GM21786 (cell line): ENCODE results near the gene PCLO.
"Not testable (repeated sequence)": the region's sequence is repeated elsewhere in the genome, so short reads cannot be mapped to it uniquely, and the experiment has no call there.

Source experiments
- ATAC-seq: cut with Tn5 transposase; IDR thresholded peaks from one replicate; pipeline ENCODE4 v1.9.1; 2021; ENCODE audit not compliant: unreplicated experiment

Gene PCLO

GRCh38 chr7:83130623-83131545, 31.8 kb downstream of the PCLO start:
- no peak for ATAC-seq

GRCh38 chr7:83130191-83130590, 32.5 kb downstream of the PCLO start:
- no peak for ATAC-seq

GRCh38 chr7:83119494-83119893, 43.2 kb downstream of the PCLO start:
- ATAC-seq = no peak

GRCh38 chr7:83119026-83119382, 43.7 kb downstream of the PCLO start:
- no peak for ATAC-seq

GRCh38 chr7:83118347-83119025, 44.2 kb downstream of the PCLO start:
- no peak for ATAC-seq

GRCh38 chr7:83117466-83117865, 45.2 kb downstream of the PCLO start:
- ATAC-seq = no peak

- ATAC-seq = no peak
Measured at GRCh38 chr7:83111391-83111790, 51.3 kb downstream of the PCLO start.

GRCh38 chr7:83109352-83109751, 53.3 kb downstream of the PCLO start:
- ATAC-seq = no peak

- no peak for ATAC-seq
Measured at GRCh38 chr7:83105948-83106347, 56.7 kb downstream of the PCLO start.

GRCh38 chr7:83105063-83105462, 57.6 kb downstream of the PCLO start:
- no peak for ATAC-seq

GRCh38 chr7:83101530-83101929, 61.2 kb downstream of the PCLO start:
- ATAC-seq = no peak

- no peak for ATAC-seq
Measured at GRCh38 chr7:83096065-83096580, 66.6 kb downstream of the PCLO start.

- ATAC-seq = no peak
Measured at GRCh38 chr7:83085299-83085698, 77.4 kb downstream of the PCLO start.

GRCh38 chr7:83079879-83080278, 82.8 kb downstream of the PCLO start:
- not testable (repeated sequence) for ATAC-seq

- ATAC-seq = no peak
Measured at GRCh38 chr7:83077328-83077727, 85.4 kb downstream of the PCLO start.

GRCh38 chr7:83072576-83073517, 89.8 kb downstream of the PCLO start:
- ATAC-seq = no peak

GRCh38 chr7:83065714-83066113, 97.0 kb downstream of the PCLO start:
- no peak for ATAC-seq

- ATAC-seq = no peak
Measured at GRCh38 chr7:83060218-83060617, 102.5 kb downstream of the PCLO start.

GRCh38 chr7:83058667-83059066, 104.0 kb downstream of the PCLO start:
- ATAC-seq = no peak

- no peak for ATAC-seq
Measured at GRCh38 chr7:83055197-83055596, 107.5 kb downstream of the PCLO start.

GRCh38 chr7:83054472-83054871, 108.2 kb downstream of the PCLO start:
- no peak for ATAC-seq
